GM23248 (cell line): ENCODE measurements around the gene TEDDM1.

Source experiments
- EZH2 ChIP-seq: fragments of 200-600 bp; sonication (generic); IDR thresholded peaks from 2 replicates; pipeline ENCODE4 v1.6.1; 2018; ENCODE audit warnings: antibody characterized with exemption, mild to moderate bottlenecking; ENCODE audit not compliant: insufficient read depth, poor library complexity, severe bottlenecking
- EZH2phosphoT487 ChIP-seq: fragments of 200-600 bp; sonication (generic); IDR thresholded peaks from 2 replicates; pipeline ENCODE4 v1.6.1; 2018; ENCODE audit warnings: antibody characterized with exemption, moderate library complexity, mild to moderate bottlenecking, low read depth; ENCODE audit not compliant: insufficient read depth

GRCh38 chr1:182348961-182349747 lies 51.3 kb downstream of the TEDDM1 start:
- TF ChIP-seq EZH2 = no peak
- no peak for TF ChIP-seq EZH2phosphoT487
